SU-DHL-6 (cell line): ENCODE results near the gene PSMD14.

Experiments used
- CTCF ChIP-seq: fragments of 200-600 bp; sonication (generic); IDR thresholded peaks from one replicate; pipeline ENCODE4 v1.5.1; 2017; ENCODE audit warnings: antibody characterized with exemption, mild to moderate bottlenecking, low read length, moderate library complexity; ENCODE audit not compliant: insufficient read depth, poor library complexity, severe bottlenecking
- EZH2phosphoT487 ChIP-seq: fragments of 200-600 bp; sonication (generic), shearing (Covaris generic); conservative IDR thresholded peaks from 2 replicates; pipeline ENCODE4 v1.6.1; 2018; ENCODE audit warnings: mild to moderate bottlenecking, antibody characterized with exemption, low read length, moderate library complexity, mixed read lengths

GRCh38 chr2:161418715-161419637, 110.8 kb downstream of the PSMD14 start:
- TF ChIP-seq EZH2phosphoT487 = no peak
- no peak for TF ChIP-seq CTCF
